ENCODE measurements around the gene FGF7.
"Not testable (repeated sequence)": the region's sequence is repeated elsewhere in the genome, so short reads cannot be mapped to it uniquely, and the experiment has no call there.

DNA sequence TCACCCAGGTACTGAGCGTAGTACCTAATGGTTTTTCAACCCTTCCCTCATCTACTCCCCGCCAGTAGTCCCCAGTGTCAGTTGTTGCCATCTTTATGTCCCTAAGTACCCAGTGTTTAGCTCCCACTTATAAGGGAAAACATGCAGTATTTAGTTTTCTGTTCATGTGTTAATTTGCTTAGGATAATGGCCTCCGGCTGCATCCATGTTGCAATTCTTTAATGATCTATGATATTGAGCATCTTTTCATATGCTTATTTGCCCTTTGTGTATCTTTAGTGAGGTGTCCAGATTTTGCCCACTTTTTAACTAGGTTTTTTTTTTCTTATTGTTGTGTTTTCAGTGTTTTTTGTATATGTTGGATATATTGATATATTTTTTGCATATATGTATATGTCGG, 55.0 kb downstream of the FGF7 start:
- TF ChIP-seq, protein P1, sequence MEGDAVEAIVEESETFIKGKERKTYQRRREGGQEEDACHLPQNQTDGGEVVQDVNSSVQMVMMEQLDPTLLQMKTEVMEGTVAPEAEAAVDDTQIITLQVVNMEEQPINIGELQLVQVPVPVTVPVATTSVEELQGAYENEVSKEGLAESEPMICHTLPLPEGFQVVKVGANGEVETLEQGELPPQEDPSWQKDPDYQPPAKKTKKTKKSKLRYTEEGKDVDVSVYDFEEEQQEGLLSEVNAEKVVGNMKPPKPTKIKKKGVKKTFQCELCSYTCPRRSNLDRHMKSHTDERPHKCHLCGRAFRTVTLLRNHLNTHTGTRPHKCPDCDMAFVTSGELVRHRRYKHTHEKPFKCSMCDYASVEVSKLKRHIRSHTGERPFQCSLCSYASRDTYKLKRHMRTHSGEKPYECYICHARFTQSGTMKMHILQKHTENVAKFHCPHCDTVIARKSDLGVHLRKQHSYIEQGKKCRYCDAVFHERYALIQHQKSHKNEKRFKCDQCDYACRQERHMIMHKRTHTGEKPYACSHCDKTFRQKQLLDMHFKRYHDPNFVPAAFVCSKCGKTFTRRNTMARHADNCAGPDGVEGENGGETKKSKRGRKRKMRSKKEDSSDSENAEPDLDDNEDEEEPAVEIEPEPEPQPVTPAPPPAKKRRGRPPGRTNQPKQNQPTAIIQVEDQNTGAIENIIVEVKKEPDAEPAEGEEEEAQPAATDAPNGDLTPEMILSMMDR (IDR thresholded peaks at IDR 0.05), result not testable (repeated sequence)
- not testable (repeated sequence) for TF ChIP-seq POLR2A (IDR thresholded peaks at IDR 0.05)

Measured in testis (tissue), 2 donors.